Measurements from ENCODE around the gene LDB2.
"Not testable (repeated sequence)": the region's sequence is repeated elsewhere in the genome, so short reads cannot be mapped to it uniquely, and the experiment has no call there.

Gene LDB2

DNA sequence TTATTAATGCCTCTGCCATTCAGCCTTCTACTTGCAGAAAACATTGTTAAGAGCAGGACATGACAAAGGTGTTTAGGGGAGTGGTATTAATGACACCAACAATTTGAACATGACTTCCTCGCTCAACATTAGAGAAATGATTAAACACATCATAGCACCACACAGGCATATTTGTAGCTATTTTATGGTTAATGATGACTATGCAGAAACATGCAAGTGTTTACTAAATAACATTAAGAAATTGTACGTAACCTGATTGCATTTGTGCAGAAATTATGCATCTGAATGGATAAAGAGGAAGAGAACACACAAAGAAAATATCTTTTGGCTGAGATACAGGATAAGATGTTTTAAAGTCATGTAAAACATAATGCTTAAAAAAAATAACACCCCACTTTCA is 323.5 kb downstream of the LDB2 start:
- Histone ChIP-seq H3K36me3 (ENCODE audit: insufficient read depth, low read length) (no peaks in the 10 kb centered on the region), H3K9me3 (ENCODE audit: low read depth, low read length) (no peaks in the 10 kb centered on the region), H3K9ac (ENCODE audit: insufficient read length) (no peak overlapping the region), H3K27ac (no peak overlapping the region), H3K4me3 (no peak overlapping the region)
- no peak for DNase-seq (ENCODE audit: low read depth, low spot score)
- no peak for TF ChIP-seq EZH2 (IDR thresholded peaks at IDR 0.05)
- no peak for TF ChIP-seq POLR2AphosphoS5 (IDR thresholded peaks at IDR 0.05; ENCODE audit: borderline replicate concordance, low read depth, low read length)
- no peak for TF ChIP-seq FOXP2 (optimal IDR thresholded peaks at IDR 0.05; ENCODE audit: control extremely low read depth, extremely low read length, insufficient read depth)

DNA sequence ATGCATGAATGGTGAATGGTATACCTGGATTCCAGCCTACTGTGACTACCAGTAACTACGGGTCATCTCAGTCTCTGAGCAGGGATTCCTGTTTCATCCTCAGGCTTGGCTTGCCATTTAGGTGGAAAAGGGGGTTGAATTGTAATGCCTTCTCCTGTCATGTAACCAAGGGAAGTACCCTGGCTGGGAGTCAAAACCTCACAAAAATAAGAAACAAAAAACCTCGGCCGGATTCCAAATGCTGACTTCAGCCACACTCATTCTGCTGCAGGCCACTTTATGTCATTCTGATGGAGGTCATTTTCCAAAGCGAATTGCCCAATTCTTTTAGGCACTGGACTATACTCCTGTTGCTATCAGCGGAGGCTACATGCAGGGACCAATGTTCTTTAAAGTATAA is 324.7 kb downstream of the LDB2 start:
- no peaks in the 10 kb centered on the region for H3K9me3 ChIP-seq (ENCODE audit: low read depth, low read length)
- H3K36me3 ChIP-seq (ENCODE audit: insufficient read depth, low read length) = no peaks in the 10 kb centered on the region
- no peak for TF ChIP-seq FOXP2 (optimal IDR thresholded peaks at IDR 0.05; ENCODE audit: control extremely low read depth, extremely low read length, insufficient read depth)
- no peak for TF ChIP-seq POLR2AphosphoS5 (IDR thresholded peaks at IDR 0.05; ENCODE audit: borderline replicate concordance, low read depth, low read length)
- no peak for TF ChIP-seq EZH2 (IDR thresholded peaks at IDR 0.05)
- no peak overlapping the region for H3K27ac ChIP-seq
- H3K9ac ChIP-seq (ENCODE audit: insufficient read length) = no peak overlapping the region
- no peak for DNase-seq (ENCODE audit: low read depth, low spot score)
- H3K4me3 ChIP-seq = no peak overlapping the region

DNA sequence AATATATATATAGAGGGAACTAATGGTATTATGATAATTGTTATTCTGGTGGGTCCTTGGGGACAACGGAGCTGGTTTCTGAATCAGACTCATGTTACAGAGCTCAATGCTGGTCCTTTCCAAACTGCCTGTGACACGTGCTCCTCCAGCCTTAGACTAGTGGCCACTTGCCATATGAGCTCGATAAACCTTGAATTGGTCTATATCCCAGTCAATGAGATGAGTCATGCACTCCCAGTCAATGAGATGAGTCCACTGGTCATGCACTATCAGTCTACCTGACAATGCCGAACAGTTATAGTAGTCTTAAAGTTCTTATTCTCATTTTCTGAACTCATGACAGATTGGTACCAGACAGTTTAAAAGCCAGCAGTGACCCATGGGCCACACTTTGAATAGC is 325.2 kb downstream of the LDB2 start:
- Histone ChIP-seq H3K36me3 (ENCODE audit: insufficient read depth, low read length) (no peaks in the 10 kb centered on the region), H3K9me3 (ENCODE audit: low read depth, low read length) (no peaks in the 10 kb centered on the region), H3K9ac (ENCODE audit: insufficient read length) (no peak overlapping the region), H3K27ac (no peak overlapping the region), H3K4me3 (no peak overlapping the region)
- TF ChIP-seq POLR2AphosphoS5 (IDR thresholded peaks at IDR 0.05; ENCODE audit: borderline replicate concordance, low read depth, low read length) (no peak), EZH2 (IDR thresholded peaks at IDR 0.05) (no peak), FOXP2 (optimal IDR thresholded peaks at IDR 0.05; ENCODE audit: control extremely low read depth, extremely low read length, insufficient read depth) (no peak)
- no peak for DNase-seq (ENCODE audit: low read depth, low spot score)

- no peak overlapping the region for H3K27ac ChIP-seq
- H3K4me3 ChIP-seq = no peak overlapping the region
- H3K9me3 ChIP-seq (ENCODE audit: low read depth, low read length) = no peaks in the 10 kb centered on the region
- no peak overlapping the region for H3K9ac ChIP-seq (ENCODE audit: insufficient read length)
- TF ChIP-seq POLR2AphosphoS5 (IDR thresholded peaks at IDR 0.05; ENCODE audit: borderline replicate concordance, low read depth, low read length) (no peak), FOXP2 (optimal IDR thresholded peaks at IDR 0.05; ENCODE audit: control extremely low read depth, extremely low read length, insufficient read depth) (no peak), EZH2 (IDR thresholded peaks at IDR 0.05) (no peak)
- H3K36me3 ChIP-seq (ENCODE audit: insufficient read depth, low read length) = no peaks in the 10 kb centered on the region
- DNase-seq (ENCODE audit: low read depth, low spot score) = no peak
Observed at GRCh38 chr4:16572631-16573030, 325.8 kb downstream of the LDB2 start.

DNA sequence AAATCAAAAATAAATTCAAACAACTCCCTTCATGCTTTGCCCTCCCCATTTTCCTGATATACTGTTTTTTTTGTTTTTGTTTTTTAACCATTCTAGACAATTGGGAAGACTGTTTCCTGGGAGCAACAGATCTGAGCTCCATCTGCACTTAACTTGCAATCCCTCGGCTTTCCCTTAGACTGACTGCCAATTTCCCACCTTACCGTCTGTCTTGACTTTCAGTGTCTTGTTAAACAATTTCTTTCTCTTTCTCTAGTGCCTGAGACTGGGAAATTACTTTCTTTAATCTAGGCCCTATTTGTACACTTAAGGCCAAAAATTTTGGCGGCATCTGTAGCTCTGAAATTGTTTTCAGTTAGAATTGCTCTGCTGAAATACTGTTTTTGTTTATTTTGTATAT is 326.3 kb downstream of the LDB2 start:
- no peak for DNase-seq (ENCODE audit: low read depth, low spot score)
- Histone ChIP-seq H3K4me3 (no peak overlapping the region), H3K27ac (no peak overlapping the region), H3K36me3 (ENCODE audit: insufficient read depth, low read length) (no peaks in the 10 kb centered on the region), H3K9me3 (ENCODE audit: low read depth, low read length) (no peaks in the 10 kb centered on the region), H3K9ac (ENCODE audit: insufficient read length) (no peak overlapping the region)
- TF ChIP-seq EZH2 (IDR thresholded peaks at IDR 0.05) (no peak), POLR2AphosphoS5 (IDR thresholded peaks at IDR 0.05; ENCODE audit: borderline replicate concordance, low read depth, low read length) (no peak), FOXP2 (optimal IDR thresholded peaks at IDR 0.05; ENCODE audit: control extremely low read depth, extremely low read length, insufficient read depth) (no peak)

- no peak overlapping the region for H3K4me3 ChIP-seq
- DNase-seq (ENCODE audit: low read depth, low spot score) = no peak
- H3K27ac ChIP-seq = no peak overlapping the region
- no peak for TF ChIP-seq FOXP2 (optimal IDR thresholded peaks at IDR 0.05; ENCODE audit: control extremely low read depth, extremely low read length, insufficient read depth)
- no peak for TF ChIP-seq POLR2AphosphoS5 (IDR thresholded peaks at IDR 0.05; ENCODE audit: borderline replicate concordance, low read depth, low read length)
- TF ChIP-seq EZH2 (IDR thresholded peaks at IDR 0.05) = no peak
- H3K36me3 ChIP-seq (ENCODE audit: insufficient read depth, low read length) = no peaks in the 10 kb centered on the region
- no peaks in the 10 kb centered on the region for H3K9me3 ChIP-seq (ENCODE audit: low read depth, low read length)
- no peak overlapping the region for H3K9ac ChIP-seq (ENCODE audit: insufficient read length)
Observed at GRCh38 chr4:16569790-16570189, 328.7 kb downstream of the LDB2 start.

GRCh38 chr4:16557316-16557715 is 341.1 kb downstream of the LDB2 start:
- not testable (repeated sequence) for H3K9ac ChIP-seq (ENCODE audit: insufficient read length); H3K27ac ChIP-seq; H3K4me3 ChIP-seq; H3K9me3 ChIP-seq (ENCODE audit: low read depth, low read length); DNase-seq (ENCODE audit: low read depth, low spot score); H3K36me3 ChIP-seq (ENCODE audit: insufficient read depth, low read length)

DNA sequence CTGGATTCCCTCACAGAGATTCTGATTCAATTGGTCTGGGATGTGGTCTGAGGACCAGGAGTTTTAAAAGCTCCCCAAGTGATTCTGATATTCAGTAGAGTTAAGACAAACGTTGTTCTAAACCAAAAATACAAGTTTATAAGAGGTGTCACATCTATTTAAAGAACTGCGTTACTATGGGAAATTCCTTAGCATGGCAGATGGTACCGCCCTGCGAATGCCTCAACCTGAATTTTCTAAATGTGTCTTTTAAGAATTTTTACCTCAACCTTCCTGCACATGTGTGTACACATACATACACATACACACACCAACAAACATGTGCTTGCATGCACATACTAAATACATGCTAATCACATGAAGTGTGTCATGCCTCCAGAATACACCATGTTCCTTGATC is 343.3 kb downstream of the LDB2 start:
- Histone ChIP-seq H3K36me3 (ENCODE audit: insufficient read depth, low read length) (no peaks in the 10 kb centered on the region), H3K9me3 (ENCODE audit: low read depth, low read length) (no peaks in the 10 kb centered on the region), H3K9ac (ENCODE audit: insufficient read length) (no peak overlapping the region), H3K27ac (no peak overlapping the region), H3K4me3 (no peak overlapping the region)
- TF ChIP-seq POLR2AphosphoS5 (IDR thresholded peaks at IDR 0.05; ENCODE audit: borderline replicate concordance, low read depth, low read length) (no peak), FOXP2 (optimal IDR thresholded peaks at IDR 0.05; ENCODE audit: control extremely low read depth, extremely low read length, insufficient read depth) (no peak), EZH2 (IDR thresholded peaks at IDR 0.05) (no peak)
- no peak for DNase-seq (ENCODE audit: low read depth, low spot score)

GRCh38 chr4:16550531-16550930 is 347.9 kb downstream of the LDB2 start:
- no peak for DNase-seq (ENCODE audit: low read depth, low spot score)
- H3K27ac ChIP-seq = no peak overlapping the region
- H3K4me3 ChIP-seq = no peak overlapping the region
- H3K9ac ChIP-seq (ENCODE audit: insufficient read length) = no peak overlapping the region
- TF ChIP-seq POLR2AphosphoS5 (IDR thresholded peaks at IDR 0.05; ENCODE audit: borderline replicate concordance, low read depth, low read length) (no peak), FOXP2 (optimal IDR thresholded peaks at IDR 0.05; ENCODE audit: control extremely low read depth, extremely low read length, insufficient read depth) (no peak), EZH2 (IDR thresholded peaks at IDR 0.05) (no peak)
- H3K9me3 ChIP-seq (ENCODE audit: low read depth, low read length) = no peaks in the 10 kb centered on the region
- no peaks in the 10 kb centered on the region for H3K36me3 ChIP-seq (ENCODE audit: insufficient read depth, low read length)
